Activated CD4-positive, alpha-beta T cell treated with anti-CD3 and anti-CD28 coated beads for 1 hour (primary cell): ENCODE measurements around the gene CDK14.

Source experiments
- DNase-seq: peaks from one replicate; pipeline ENCODE4 v3.0.0-alpha.2; 2020

Gene CDK14

DNA sequence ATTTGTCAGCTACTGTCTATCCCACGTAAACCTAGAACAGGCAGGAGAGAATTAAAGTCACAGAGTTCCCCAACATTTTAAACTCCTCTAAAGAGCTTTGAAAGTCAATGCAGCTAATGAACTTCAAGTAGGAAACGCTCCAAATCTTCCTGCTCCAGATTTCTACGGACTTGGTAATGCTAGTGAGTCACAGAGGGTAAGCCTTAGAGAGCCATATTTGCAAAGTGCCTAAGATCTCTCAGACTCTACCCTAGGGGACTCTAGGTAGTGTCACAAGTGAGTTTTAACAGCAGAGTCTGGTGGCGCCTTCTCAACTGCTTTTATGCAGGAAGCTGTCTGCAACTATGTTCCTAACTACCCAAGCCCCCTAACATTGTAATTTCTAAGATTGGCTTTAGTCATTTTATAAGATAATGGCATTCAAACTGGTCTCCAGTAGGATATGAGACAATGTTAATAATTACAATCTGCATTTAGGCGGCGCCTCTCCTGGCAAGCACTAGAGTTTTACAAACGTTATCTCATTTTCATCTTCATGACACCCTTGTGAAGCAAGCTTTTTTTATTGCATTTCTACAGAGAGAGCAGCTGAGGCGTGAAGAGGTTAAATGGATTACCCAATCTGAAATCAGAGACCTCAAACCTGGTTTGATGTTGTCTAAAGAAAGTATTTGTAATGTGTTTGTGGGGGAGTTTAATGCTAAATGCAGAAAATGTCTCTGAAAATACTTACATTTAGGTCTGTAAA is 646.1 kb downstream of the CDK14 start:
- no peak for DNase-seq

DNA sequence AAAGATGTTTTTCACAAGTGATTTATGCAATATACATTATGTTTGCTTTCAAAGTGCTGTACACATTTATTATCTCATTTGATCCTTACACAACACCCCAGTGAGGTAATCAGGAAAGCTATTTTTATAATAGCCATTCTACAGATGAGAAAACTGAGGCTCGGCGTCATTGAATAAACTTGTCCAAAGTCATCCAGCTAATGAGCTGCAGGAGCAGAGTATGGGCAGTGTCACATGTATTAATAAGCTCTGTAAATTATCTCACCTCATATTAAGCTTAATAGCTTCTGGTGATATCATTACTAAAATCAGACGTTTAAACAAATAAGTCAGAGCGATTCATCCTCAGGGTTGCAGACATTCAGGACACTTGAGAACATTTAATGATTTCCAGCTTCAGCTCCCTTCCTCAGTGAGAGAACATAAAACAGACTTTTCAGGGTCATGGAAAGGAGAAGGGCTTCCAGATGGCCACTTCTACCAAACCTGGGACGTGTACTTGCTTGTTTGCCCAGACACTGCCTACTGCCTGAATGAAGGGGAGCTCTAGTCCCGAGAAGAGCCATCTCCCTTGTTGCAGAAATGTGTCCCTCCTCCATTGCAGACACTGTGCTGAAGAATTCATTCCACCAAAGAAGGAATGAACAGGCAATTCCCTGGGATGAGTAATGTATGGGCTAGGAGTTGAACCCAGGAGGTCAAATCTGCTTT is 647.6 kb downstream of the CDK14 start:
- no peak for DNase-seq

DNA sequence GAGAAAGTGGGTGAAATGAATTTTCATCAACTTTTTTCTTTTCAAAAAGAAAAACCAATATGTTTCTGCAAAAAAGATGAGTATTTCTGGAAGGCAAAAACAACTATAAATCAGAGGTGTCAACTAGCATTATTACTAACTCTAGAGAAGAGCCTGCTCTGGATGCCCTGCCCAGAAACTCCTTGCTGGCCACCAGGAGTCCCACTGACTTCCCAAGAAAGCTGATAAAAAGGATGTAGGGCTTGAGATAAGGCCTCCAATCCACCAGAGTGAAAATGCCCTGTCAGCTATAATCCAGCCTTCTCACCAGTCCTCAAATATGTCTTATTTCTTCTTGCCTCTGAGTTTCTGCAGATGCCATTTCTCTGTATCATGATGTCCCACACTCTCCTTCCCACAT is 651.4 kb downstream of the CDK14 start:
- DNase-seq = no peak

DNA sequence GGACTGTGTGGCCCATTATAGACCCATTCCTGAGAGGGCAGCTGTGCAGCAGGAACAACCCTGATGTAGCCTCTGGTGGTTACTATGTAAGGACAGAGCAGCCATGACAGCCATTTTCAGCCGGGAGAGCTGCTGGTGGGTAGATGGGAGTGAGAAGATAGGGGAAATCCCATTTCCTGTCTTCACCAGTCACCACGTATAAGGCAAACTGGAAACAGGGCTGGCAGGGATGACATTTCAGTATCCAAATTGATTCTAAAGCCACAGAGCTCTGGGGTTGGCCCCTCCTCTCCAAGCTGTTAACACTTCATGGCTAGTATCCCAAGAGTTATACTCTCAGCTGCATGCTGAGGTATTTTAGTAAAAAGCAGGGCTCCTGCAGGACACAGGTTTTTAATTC is 652.9 kb downstream of the CDK14 start:
- DNase-seq = no peak

DNA sequence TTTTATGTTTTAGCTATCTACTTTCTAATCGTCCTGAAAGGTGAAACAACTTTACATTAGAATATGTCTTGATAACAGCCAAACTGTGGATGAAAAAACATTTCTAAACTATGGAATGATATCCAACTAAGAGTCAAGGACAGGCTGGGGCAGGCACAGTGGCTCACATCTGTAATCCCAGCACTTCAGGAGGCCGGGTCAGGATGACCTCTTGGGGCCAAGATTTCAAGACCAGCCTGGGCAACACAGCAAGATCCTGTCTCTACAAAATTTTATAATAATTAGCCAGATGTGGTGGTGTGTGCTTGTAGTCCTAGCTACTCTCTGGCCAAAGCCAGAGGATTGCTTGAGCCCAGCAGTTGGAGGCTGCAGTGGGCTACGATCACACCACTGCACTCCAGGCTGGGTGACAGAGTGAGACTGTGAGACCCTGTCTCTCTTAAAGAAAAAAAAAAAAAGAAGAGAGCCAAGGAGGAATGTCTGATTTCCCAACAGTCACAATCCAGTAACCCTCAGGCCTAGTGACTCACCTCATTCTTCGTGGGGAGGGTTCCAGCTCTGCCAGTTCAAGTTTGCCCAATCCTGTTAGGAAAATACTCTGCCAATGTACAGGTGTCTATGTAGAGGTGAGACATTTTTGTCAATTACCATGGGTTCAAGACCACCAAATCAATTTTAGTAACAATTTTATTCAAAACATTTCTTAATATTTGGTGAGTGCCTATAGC is 653.5 kb downstream of the CDK14 start:
- DNase-seq = no peak

DNA sequence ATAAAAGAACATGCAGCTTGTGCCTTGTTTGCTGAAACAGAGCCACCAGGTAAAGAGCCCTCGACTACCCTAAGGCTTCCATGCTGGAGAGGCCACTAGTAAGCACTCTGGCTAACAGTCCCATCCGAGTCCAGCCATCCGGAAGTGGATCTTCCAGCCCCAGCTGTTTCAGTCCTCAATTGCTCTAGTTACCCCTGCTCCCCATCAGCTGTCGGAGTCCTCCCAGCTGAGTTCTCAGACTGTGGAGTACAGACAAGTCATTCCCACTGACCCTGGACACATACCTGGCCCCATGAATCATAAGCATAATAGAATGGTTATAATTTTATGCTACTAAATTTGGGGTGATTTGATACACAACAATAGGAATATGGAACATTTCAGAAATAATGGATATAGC is 654.6 kb downstream of the CDK14 start:
- no peak for DNase-seq

DNA sequence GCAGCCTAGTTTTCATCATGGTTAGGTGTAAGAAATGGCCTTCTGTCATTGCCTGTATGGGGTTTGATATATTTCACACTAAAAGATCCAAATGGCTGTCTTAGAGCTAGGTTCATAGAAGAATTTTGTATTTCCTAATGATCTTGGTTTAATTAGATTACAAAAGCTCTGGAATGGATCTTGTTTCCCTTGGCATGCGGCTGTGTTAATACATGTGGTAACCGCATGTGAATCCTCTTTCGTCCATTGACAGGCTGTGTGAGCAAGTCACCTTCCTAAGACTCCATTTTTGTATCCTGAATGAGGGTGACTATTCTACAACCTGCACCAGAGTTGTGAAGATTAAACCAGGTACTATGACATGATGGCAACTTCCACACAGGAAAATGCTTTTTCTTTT is 655.8 kb downstream of the CDK14 start:
- DNase-seq = no peak
